Karpas-422 (cell line): ENCODE results near the gene RBMS1. TPM values are rescaled to one million over a fixed set of nuclear protein-coding genes. Genes with fewer than 3 reads are reported as not detected.

Experiments
- DNase-seq: peaks from one replicate; pipeline ENCODE4 v3.0.0-alpha.2; 2015
- H2AFZ ChIP-seq: fragments of 200-600 bp; sonication (generic); 2 replicates; pipeline ENCODE4 v1.6.1; 2014; ENCODE audit warnings: antibody characterized with exemption, low read length, mixed read lengths
- H3K27ac ChIP-seq: fragments of 200-600 bp; sonication (generic); 2 replicates; pipeline ENCODE4 v1.5.1; 2014; ENCODE audit warnings: mild to moderate bottlenecking, low read length, moderate library complexity
- H3K27me3 ChIP-seq: fragments of 200-600 bp; sonication (generic); 2 replicates; pipeline ENCODE4 v1.6.1; 2014; ENCODE audit warnings: low read length, mixed read lengths
- H3K36me3 ChIP-seq: fragments of 200-600 bp; sonication (generic); 2 replicates; pipeline ENCODE4 v1.6.1; 2014; ENCODE audit warnings: low read length, mixed read lengths; ENCODE audit not compliant: insufficient read depth
- H3K4me1 ChIP-seq: fragments of 200-600 bp; sonication (generic); 2 replicates; pipeline ENCODE4 v1.6.1; 2014; ENCODE audit warnings: mild to moderate bottlenecking, low read length, mixed read lengths
- H3K4me2 ChIP-seq: fragments of 200-600 bp; sonication (generic); 2 replicates; pipeline ENCODE4 v1.6.1; 2014; ENCODE audit warnings: low read length, low read depth, mild to moderate bottlenecking; ENCODE audit not compliant: poor library complexity, severe bottlenecking
- H3K4me3 ChIP-seq: fragments of 200-600 bp; sonication (generic); 2 replicates; pipeline ENCODE4 v1.5.1; 2014; ENCODE audit warnings: mild to moderate bottlenecking, antibody characterized with exemption, low read length, mixed read lengths
- H3K79me2 ChIP-seq: fragments of 200-600 bp; sonication (generic); 2 replicates; pipeline ENCODE4 v1.6.1; 2014; ENCODE audit warnings: mild to moderate bottlenecking, low read length, mixed read lengths
- H3K9ac ChIP-seq: fragments of 200-600 bp; sonication (generic); 2 replicates; pipeline ENCODE4 v1.6.0; 2014; ENCODE audit warnings: low read length
- H3K9me2 ChIP-seq: fragments of 200-600 bp; sonication (generic), shearing (Covaris generic); replicated peaks from 2 replicates; pipeline ENCODE4 v1.6.0; 2014; ENCODE audit warnings: mild to moderate bottlenecking, low read length, moderate library complexity; ENCODE audit not compliant: insufficient read depth
- H3K9me3 ChIP-seq: fragments of 300-700, 200-600 bp; sonication (generic); 2 replicates; pipeline ENCODE4 v1.6.1; 2014; ENCODE audit warnings: low read length, mixed read lengths
- H4K20me1 ChIP-seq: fragments of 200-600 bp; sonication (generic); 2 replicates; pipeline ENCODE4 v1.6.1; 2014; ENCODE audit warnings: mild to moderate bottlenecking, antibody characterized with exemption, low read length, low read depth; ENCODE audit not compliant: insufficient read depth
- total RNA-seq: library from RNA; depleted of rRNA; stranded (reverse); fragments of >200 nt; shearing (Covaris generic); gene quantifications from 2 replicates; pipeline ENCODE4 v1.2.3, GENCODE V29; 2014; ENCODE audit warnings: low replicate concordance

RBMS1 gene
- total RNA-seq, 1 experiment from 2014 or later, result not detected

GRCh38 chr2:160522951-160523710 lies 29.5 kb upstream of the RBMS1 start:
- no peaks in the 10 kb centered on the region for H3K79me2 ChIP-seq
- H3K4me3 ChIP-seq, result no peak overlapping the region
- no peak overlapping the region for H3K4me2 ChIP-seq
- H3K27me3 ChIP-seq, result no peaks in the 10 kb centered on the region
- no peaks in the 10 kb centered on the region for H3K36me3 ChIP-seq
- no peaks in the 10 kb centered on the region for H3K9me3 ChIP-seq
- H3K27ac ChIP-seq, result no peak overlapping the region
- no peaks in the 10 kb centered on the region for H3K4me1 ChIP-seq
- no peak overlapping the region for H3K9ac ChIP-seq
- no peaks in the 10 kb centered on the region for H3K9me2 ChIP-seq
- DNase-seq, result no peak
- no peaks in the 10 kb centered on the region for H4K20me1 ChIP-seq
- H2AFZ ChIP-seq, result no peak overlapping the region

- Histone ChIP-seq H3K4me3 (no peak overlapping the region), H4K20me1 (no peaks in the 10 kb centered on the region), H3K9me3 (no peaks in the 10 kb centered on the region), H3K27ac (no peak overlapping the region), H3K9ac (no peak overlapping the region), H3K4me2 (no peak overlapping the region), H3K79me2 (no peaks in the 10 kb centered on the region), H3K27me3 (no peaks in the 10 kb centered on the region), H3K9me2 (no peaks in the 10 kb centered on the region), H2AFZ (no peak overlapping the region), H3K36me3 (no peaks in the 10 kb centered on the region), H3K4me1 (peaks cover 25% of the 10 kb centered on the region)
- no peak for DNase-seq
These were observed 24.1 kb upstream of the RBMS1 start for GRCh38 chr2:160517731-160518130.

GRCh38 chr2:160516547-160517365 lies 23.1 kb upstream of the RBMS1 start:
- no peaks in the 10 kb centered on the region for H3K36me3 ChIP-seq
- H3K4me3 ChIP-seq, result no peak overlapping the region
- H2AFZ ChIP-seq, result no peak overlapping the region
- no peaks in the 10 kb centered on the region for H3K79me2 ChIP-seq
- H3K9ac ChIP-seq, result no peak overlapping the region
- H4K20me1 ChIP-seq, result no peaks in the 10 kb centered on the region
- no peaks in the 10 kb centered on the region for H3K9me2 ChIP-seq
- H3K9me3 ChIP-seq, result no peaks in the 10 kb centered on the region
- H3K4me2 ChIP-seq, result peak overlapping the region; percentile 16
- H3K27ac ChIP-seq, result no peak overlapping the region
- peaks cover 25% of the 10 kb centered on the region for H3K4me1 ChIP-seq
- no peak for DNase-seq
- H3K27me3 ChIP-seq, result no peaks in the 10 kb centered on the region

- DNase-seq, result no peak
- no peak overlapping the region for H2AFZ ChIP-seq
- H3K79me2 ChIP-seq, result no peaks in the 10 kb centered on the region
These were observed 21.5 kb upstream of the RBMS1 start for GRCh38 chr2:160515120-160515519.

GRCh38 chr2:160513120-160513519 lies 19.5 kb upstream of the RBMS1 start:
- H3K36me3 ChIP-seq, result no peaks in the 10 kb centered on the region
- no peak for DNase-seq
- no peaks in the 10 kb centered on the region for H3K79me2 ChIP-seq
- H2AFZ ChIP-seq, result no peak overlapping the region
- peaks cover 25% of the 10 kb centered on the region for H3K4me1 ChIP-seq
- H4K20me1 ChIP-seq, result no peaks in the 10 kb centered on the region
- no peak overlapping the region for H3K27ac ChIP-seq
- H3K4me2 ChIP-seq, result no peak overlapping the region
- no peak overlapping the region for H3K4me3 ChIP-seq
- no peak overlapping the region for H3K9ac ChIP-seq
- H3K9me3 ChIP-seq, result no peaks in the 10 kb centered on the region
- no peaks in the 10 kb centered on the region for H3K27me3 ChIP-seq
- H3K9me2 ChIP-seq, result no peaks in the 10 kb centered on the region

More at GRCh38 chr2:160515120-160515519, 21.5 kb upstream of the RBMS1 start:
- H3K4me1 ChIP-seq, result peaks cover 25% of the 10 kb centered on the region
- H3K36me3 ChIP-seq, result no peaks in the 10 kb centered on the region
- no peaks in the 10 kb centered on the region for H3K27me3 ChIP-seq
- H4K20me1 ChIP-seq, result no peaks in the 10 kb centered on the region
- no peaks in the 10 kb centered on the region for H3K9me2 ChIP-seq
- H3K9ac ChIP-seq, result no peak overlapping the region
- H3K27ac ChIP-seq, result no peak overlapping the region
- H3K4me3 ChIP-seq, result no peak overlapping the region
- H3K4me2 ChIP-seq, result no peak overlapping the region
- no peaks in the 10 kb centered on the region for H3K9me3 ChIP-seq

- no peak overlapping the region for H3K9ac ChIP-seq
- no peak overlapping the region for H2AFZ ChIP-seq
- H3K36me3 ChIP-seq, result no peaks in the 10 kb centered on the region
- H3K9me3 ChIP-seq, result no peaks in the 10 kb centered on the region
- H3K4me1 ChIP-seq, result peaks cover 22% of the 10 kb centered on the region
- H3K4me2 ChIP-seq, result no peak overlapping the region
- no peaks in the 10 kb centered on the region for H3K79me2 ChIP-seq
- H3K9me2 ChIP-seq, result no peaks in the 10 kb centered on the region
- DNase-seq, result no peak
- no peak overlapping the region for H3K4me3 ChIP-seq
- H3K27me3 ChIP-seq, result no peaks in the 10 kb centered on the region
- no peaks in the 10 kb centered on the region for H4K20me1 ChIP-seq
- H3K27ac ChIP-seq, result no peak overlapping the region
These were observed 18.9 kb upstream of the RBMS1 start for GRCh38 chr2:160512491-160512890.

GRCh38 chr2:160510617-160511016 lies 17.0 kb upstream of the RBMS1 start:
- no peaks in the 10 kb centered on the region for H3K27me3 ChIP-seq
- no peak overlapping the region for H3K4me2 ChIP-seq

GRCh38 chr2:160509016-160509415 lies 15.4 kb upstream of the RBMS1 start:
- Histone ChIP-seq H3K27me3 (no peaks in the 10 kb centered on the region), H3K4me3 (no peak overlapping the region), H3K27ac (no peak overlapping the region), H3K4me2 (no peak overlapping the region), H3K4me1 (no peaks in the 10 kb centered on the region), H4K20me1 (no peaks in the 10 kb centered on the region), H3K9me3 (no peaks in the 10 kb centered on the region), H2AFZ (no peak overlapping the region), H3K79me2 (no peaks in the 10 kb centered on the region), H3K36me3 (no peaks in the 10 kb centered on the region), H3K9me2 (no peaks in the 10 kb centered on the region), H3K9ac (no peak overlapping the region)
- DNase-seq, result no peak

More at GRCh38 chr2:160510617-160511016, 17.0 kb upstream of the RBMS1 start:
- Histone ChIP-seq H3K9me2 (no peaks in the 10 kb centered on the region), H3K79me2 (no peaks in the 10 kb centered on the region), H3K9me3 (no peaks in the 10 kb centered on the region), H3K27ac (no peak overlapping the region), H3K36me3 (no peaks in the 10 kb centered on the region), H3K4me3 (no peak overlapping the region), H2AFZ (no peak overlapping the region), H3K4me1 (peaks cover 8% of the 10 kb centered on the region; the same call in 1 of the 2 replicates), H3K9ac (no peak overlapping the region), H4K20me1 (no peaks in the 10 kb centered on the region)
- DNase-seq, result no peak
